A673 (cell line): Measurements from ENCODE around the gene FHIP1B. TPM values are rescaled to one million over a fixed set of nuclear protein-coding genes. Genes with fewer than 3 reads are reported as not detected.

Source experiments
- BruUV-seq: library from RNA; stranded (reverse); fragments of 400-500 nt; replicated peaks from 2 replicates; lab custom pipeline; 2021; lab: Mats Ljungman, UMichigan
- CTCF ChIA-PET: fragments of 300-600 bp; sonication (Branson Sonifier 250); formaldehyde crosslinking; loops from one replicate; lab custom pipeline; 2022; ENCODE audit warnings: antibody characterized with exemption; lab: Charles Lee
- POLR2A ChIA-PET: fragments of 300-600 bp; sonication (Branson Sonifier 250); formaldehyde crosslinking; loops from one replicate; lab custom pipeline; 2022; ENCODE audit warnings: antibody characterized with exemption; ENCODE audit not compliant: low non-redundant PET; lab: Charles Lee
- DNase-seq: peaks from one replicate; pipeline ENCODE4 v3.0.0-alpha.2; 2015; ENCODE audit warnings: low spot score
- H3K27ac ChIP-seq: fragments of 200-600 bp; sonication (generic); 2 replicates; pipeline ENCODE4 v1.5.1; 2016; ENCODE audit warnings: mixed run types, low read depth, mild to moderate bottlenecking, mixed read lengths, antibody characterized with exemption, low read length; ENCODE audit not compliant: poor library complexity, severe bottlenecking
- H3K27me3 ChIP-seq: fragments of 200-600 bp; sonication (generic); replicated peaks from 2 replicates; pipeline ENCODE4 v1.6.1; 2017; ENCODE audit warnings: mixed run types, low read depth, mild to moderate bottlenecking, mixed read lengths, antibody characterized with exemption, low read length; ENCODE audit not compliant: insufficient read depth, poor library complexity
- H3K36me3 ChIP-seq: fragments of 200-600 bp; sonication (generic); 2 replicates; pipeline ENCODE4 v1.6.1; 2016; ENCODE audit warnings: mixed run types, mild to moderate bottlenecking, mixed read lengths, antibody characterized with exemption, low read length; ENCODE audit not compliant: insufficient read depth, poor library complexity, severe bottlenecking
- H3K4me1 ChIP-seq: fragments of 200-600 bp; sonication (generic); 2 replicates; pipeline ENCODE4 v1.6.1; 2017; ENCODE audit warnings: mixed run types, mild to moderate bottlenecking, mixed read lengths, antibody characterized with exemption, low read length; ENCODE audit not compliant: insufficient read depth, poor library complexity, severe bottlenecking
- H3K4me3 ChIP-seq: fragments of 200-600 bp; sonication (generic); 2 replicates; pipeline ENCODE4 v1.5.1; 2016; ENCODE audit warnings: low read depth, mixed run types, mild to moderate bottlenecking, mixed read lengths, low read length; ENCODE audit not compliant: poor library complexity, severe bottlenecking
- H3K9me3 ChIP-seq: fragments of 200-600 bp; sonication (generic); 2 replicates; pipeline ENCODE4 v1.6.1; 2016; ENCODE audit warnings: mixed run types, low read depth, mild to moderate bottlenecking, mixed read lengths, antibody characterized with exemption, low read length; ENCODE audit not compliant: poor library complexity, severe bottlenecking
- CTCF ChIP-seq: fragments of 300-800, 200-600 bp; sonication (generic); conservative IDR thresholded peaks from 2 replicates; pipeline ENCODE4 v1.5.1; 2017; ENCODE audit warnings: low read depth, mild to moderate bottlenecking, antibody characterized with exemption, low read length, moderate library complexity, mixed read lengths
- EZH2 ChIP-seq: fragments of 200-600 bp; sonication (generic); IDR thresholded peaks from 2 replicates; pipeline ENCODE4 v1.6.1; 2017; ENCODE audit warnings: borderline replicate concordance, low read depth, mild to moderate bottlenecking, mixed read lengths, antibody characterized with exemption, low read length; ENCODE audit not compliant: poor library complexity, severe bottlenecking
- intact Hi-C: fragments of 100-400 bp; cut with micrococcal nuclease; formaldehyde crosslinking; loops from one replicate; pipeline ENCODE4 v1.10.0; 2022; ENCODE audit not compliant: unreplicated experiment
- total RNA-seq: library from RNA; stranded (reverse); gene quantifications from 2 replicates; pipeline ENCODE4 v1.2.3, GENCODE V29; 2021

FHIP1B gene
- total RNA-seq, 1 experiment from 2014 or later, result 18.6 TPM

GRCh38 chr11:6197466-6198200 is 36.8 kb downstream of the FHIP1B start:
- Histone ChIP-seq H3K27ac (no peak overlapping the region), H3K4me1 (peaks cover 7% of the 10 kb centered on the region), H3K9me3 (no peaks in the 10 kb centered on the region), H3K36me3 (no peaks in the 10 kb centered on the region), H3K27me3 (no peaks in the 10 kb centered on the region), H3K4me3 (no peak overlapping the region)
- no TSS peak for BruUV-seq
- ChIA-PET POLR2A (no interaction called here), CTCF (no interaction called here)
- TF ChIP-seq CTCF, result no peak
- no peak for TF ChIP-seq EZH2
- intact Hi-C loops, result no loop called here
- no peak for DNase-seq

GRCh38 chr11:6196396-6196795 is 38.0 kb downstream of the FHIP1B start:
- Histone ChIP-seq H3K36me3 (no peaks in the 10 kb centered on the region), H3K9me3 (no peaks in the 10 kb centered on the region), H3K4me1 (peaks cover 5% of the 10 kb centered on the region), H3K4me3 (no peak overlapping the region), H3K27ac (no peak overlapping the region), H3K27me3 (no peaks in the 10 kb centered on the region)
- no TSS peak for BruUV-seq
- intact Hi-C loops, result no loop called here
- TF ChIP-seq CTCF (no peak), EZH2 (no peak)
- POLR2A ChIA-PET, result no interaction called here
- no peak for DNase-seq
- CTCF ChIA-PET, result no interaction called here

- TF ChIP-seq CTCF, result no peak
- TF ChIP-seq EZH2, result no peak
- H3K27ac ChIP-seq, result no peak overlapping the region
- H3K4me1 ChIP-seq, result no peaks in the 10 kb centered on the region
- H3K9me3 ChIP-seq, result no peaks in the 10 kb centered on the region
- no peak overlapping the region for H3K4me3 ChIP-seq
- no peaks in the 10 kb centered on the region for H3K36me3 ChIP-seq
- ChIA-PET CTCF (no interaction called here), POLR2A (no interaction called here)
- intact Hi-C loops, result no loop called here
- no peaks in the 10 kb centered on the region for H3K27me3 ChIP-seq
- BruUV-seq, result no TSS peak
- DNase-seq, result no peak
Measured at GRCh38 chr11:6194065-6194581, 40.3 kb downstream of the FHIP1B start.
